Neural progenitor cell (in vitro differentiated cells): Measurements from ENCODE around the gene GOSR2.

Experiments
- EZH2 ChIP-seq: fragments of 200-600 bp; sonication (generic); IDR thresholded peaks from 2 replicates; pipeline ENCODE4 v1.6.1; 2017; ENCODE audit warnings: antibody characterized with exemption, mild to moderate bottlenecking, moderate library complexity
- EZH2phosphoT487 ChIP-seq: fragments of 200-600 bp; sonication (generic); IDR thresholded peaks from 2 replicates; pipeline ENCODE4 v1.6.1; 2017; ENCODE audit warnings: antibody characterized with exemption
- TF ChIP-seq, protein P1 (sequence below): fragments of 200-600 bp; sonication (generic); IDR thresholded peaks from 2 replicates; pipeline ENCODE4 v1.5.1; 2017; ENCODE audit warnings: antibody characterized with exemption, mild to moderate bottlenecking

- TF ChIP-seq, protein P1, sequence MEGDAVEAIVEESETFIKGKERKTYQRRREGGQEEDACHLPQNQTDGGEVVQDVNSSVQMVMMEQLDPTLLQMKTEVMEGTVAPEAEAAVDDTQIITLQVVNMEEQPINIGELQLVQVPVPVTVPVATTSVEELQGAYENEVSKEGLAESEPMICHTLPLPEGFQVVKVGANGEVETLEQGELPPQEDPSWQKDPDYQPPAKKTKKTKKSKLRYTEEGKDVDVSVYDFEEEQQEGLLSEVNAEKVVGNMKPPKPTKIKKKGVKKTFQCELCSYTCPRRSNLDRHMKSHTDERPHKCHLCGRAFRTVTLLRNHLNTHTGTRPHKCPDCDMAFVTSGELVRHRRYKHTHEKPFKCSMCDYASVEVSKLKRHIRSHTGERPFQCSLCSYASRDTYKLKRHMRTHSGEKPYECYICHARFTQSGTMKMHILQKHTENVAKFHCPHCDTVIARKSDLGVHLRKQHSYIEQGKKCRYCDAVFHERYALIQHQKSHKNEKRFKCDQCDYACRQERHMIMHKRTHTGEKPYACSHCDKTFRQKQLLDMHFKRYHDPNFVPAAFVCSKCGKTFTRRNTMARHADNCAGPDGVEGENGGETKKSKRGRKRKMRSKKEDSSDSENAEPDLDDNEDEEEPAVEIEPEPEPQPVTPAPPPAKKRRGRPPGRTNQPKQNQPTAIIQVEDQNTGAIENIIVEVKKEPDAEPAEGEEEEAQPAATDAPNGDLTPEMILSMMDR: no peak
- no peak for TF ChIP-seq EZH2phosphoT487
- no peak for TF ChIP-seq EZH2
These were observed 6.7 kb upstream of the GOSR2 start for GRCh38 chr17:46916211-46916610.
